ENCODE results near the gene EIF4H.
A peak's percentile ranks its signal among the peaks of the same experiment; 100 is the strongest.
"Not testable (repeated sequence)": the region's sequence is repeated elsewhere in the genome, so short reads cannot be mapped to it uniquely, and the experiment has no call there.

Gene EIF4H

DNA sequence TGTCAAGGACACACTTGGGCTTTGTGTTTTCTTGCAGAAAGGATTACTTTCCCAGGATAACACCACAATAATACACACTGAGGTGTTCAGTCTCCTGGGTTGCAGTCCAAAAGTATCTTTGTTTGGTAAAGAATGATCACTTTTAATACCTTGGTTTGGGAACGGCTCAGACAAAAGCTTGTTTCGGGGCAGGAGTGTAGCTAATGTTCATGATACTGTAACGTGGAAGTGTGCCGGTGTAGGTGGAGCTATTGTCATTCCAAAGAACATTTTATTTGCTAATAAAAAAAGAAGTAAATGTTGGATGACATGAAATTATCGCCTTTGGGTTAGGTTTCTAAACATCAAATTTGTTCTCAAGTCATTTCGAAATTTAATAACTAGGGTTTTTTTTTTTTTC lies 1.2 kb downstream of the EIF4H start:
- no peak for DNase-seq (ENCODE audit: low spot score)

DNA sequence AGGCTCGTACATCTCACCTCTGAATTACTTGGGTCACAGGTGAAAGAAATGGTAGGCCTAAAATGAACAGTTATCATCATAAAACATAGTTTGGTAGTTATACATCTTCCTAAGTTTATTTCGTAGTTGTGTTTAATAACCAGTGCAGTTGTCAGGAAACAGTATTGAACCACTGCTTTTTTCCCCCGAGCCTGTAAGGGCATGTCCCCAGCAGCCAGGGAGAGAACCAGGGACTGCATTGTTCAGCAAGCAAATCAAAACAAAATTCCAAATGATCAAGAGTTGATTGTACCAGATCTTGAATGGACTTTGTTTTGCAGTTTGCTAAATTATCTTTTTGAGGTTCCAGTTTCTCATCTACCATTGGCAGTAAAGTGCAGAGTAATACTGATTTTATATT lies 2.4 kb downstream of the EIF4H start:
- no peak for DNase-seq (ENCODE audit: low spot score)

DNA sequence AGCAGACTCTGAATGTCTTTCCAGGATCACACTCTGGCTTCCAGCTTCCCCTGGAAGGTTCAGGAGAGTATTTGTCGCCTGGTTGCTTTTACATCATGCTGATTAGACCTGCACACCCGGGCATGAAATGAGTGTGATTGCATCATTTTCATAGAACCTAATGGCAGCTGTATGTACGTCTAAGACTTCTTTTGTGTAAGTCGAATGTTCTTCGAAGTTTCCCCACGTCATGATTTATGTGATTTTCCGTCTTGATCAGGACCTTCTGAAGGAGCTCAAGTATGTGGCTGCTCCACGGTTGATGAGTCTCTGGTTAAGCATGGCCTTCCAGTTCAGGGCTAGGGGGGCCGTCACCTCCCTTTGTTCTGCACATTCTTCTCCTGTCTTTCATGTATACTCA lies 4.5 kb downstream of the EIF4H start:
- DNase-seq (ENCODE audit: low spot score): no peak

GRCh38 chr7:74179935-74180604 lies 5.9 kb downstream of the EIF4H start:
- DNase-seq (ENCODE audit: low spot score): no peak

GRCh38 chr7:74180866-74181265 lies 6.7 kb downstream of the EIF4H start:
- no peak for DNase-seq (ENCODE audit: low spot score)

- no peak for DNase-seq (ENCODE audit: low spot score)
These were observed 7.7 kb downstream of the EIF4H start for GRCh38 chr7:74181821-74182220.

- no peak for DNase-seq (ENCODE audit: low spot score)
These were observed 8.4 kb downstream of the EIF4H start for GRCh38 chr7:74182453-74183090.

DNA sequence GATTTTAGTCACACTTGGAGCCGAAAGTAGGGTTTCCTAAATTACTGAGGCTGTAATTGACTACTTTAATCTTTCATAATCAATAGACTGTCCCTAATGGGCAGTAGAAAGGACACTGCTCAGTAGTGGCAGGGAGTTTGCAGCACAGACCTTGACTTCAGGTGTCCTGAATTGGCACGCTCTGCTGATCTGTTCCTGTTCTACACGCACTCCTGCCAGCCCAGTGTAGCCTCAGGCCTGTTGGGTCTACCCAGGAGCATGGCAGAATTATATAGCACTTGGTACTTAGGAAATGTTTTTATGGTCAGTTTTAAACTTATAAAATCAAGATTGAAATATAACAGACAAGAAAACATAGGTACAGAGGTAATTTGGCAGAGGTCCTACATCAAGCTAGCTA lies 9.0 kb downstream of the EIF4H start:
- no peak for DNase-seq (ENCODE audit: low spot score)

DNA sequence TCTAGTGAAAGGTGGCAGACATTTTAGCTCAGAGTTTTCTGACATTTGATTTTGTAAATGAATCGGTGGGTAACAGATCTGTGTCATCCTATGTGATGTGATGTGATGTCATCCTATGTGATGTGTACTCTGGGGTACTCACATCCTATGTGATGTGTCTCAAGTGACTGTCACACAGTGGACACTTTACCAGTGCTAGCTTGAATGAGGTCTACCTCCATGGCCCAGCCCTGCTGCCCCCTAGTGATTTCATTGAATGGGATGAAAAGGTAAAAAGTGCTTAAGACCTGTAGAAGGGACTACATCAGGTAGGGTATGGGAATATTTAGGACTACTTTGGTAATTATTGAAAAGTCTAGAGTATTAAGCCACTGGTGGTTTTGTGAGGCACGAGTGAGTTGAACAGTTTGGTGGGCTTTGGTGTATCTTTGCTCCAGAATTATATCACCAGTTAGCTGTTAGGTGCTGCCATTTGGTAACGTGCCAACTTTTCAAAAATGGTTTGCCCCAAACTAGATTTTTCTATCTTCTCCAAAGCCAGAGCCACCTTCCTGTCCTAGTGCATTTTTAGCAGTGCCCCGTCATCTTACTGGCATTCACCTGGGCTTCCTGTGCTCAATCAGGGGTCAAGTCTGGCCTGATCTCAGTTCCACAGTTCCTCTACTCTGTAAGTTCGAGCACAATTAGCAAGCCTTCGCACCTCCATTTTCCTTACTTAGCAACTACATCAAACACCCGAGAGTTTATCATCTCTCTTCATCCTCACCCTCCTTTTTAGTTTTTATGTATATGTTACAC lies 9.7 kb downstream of the EIF4H start:
- DNase-seq (ENCODE audit: low spot score): peak; percentile 55

DNA sequence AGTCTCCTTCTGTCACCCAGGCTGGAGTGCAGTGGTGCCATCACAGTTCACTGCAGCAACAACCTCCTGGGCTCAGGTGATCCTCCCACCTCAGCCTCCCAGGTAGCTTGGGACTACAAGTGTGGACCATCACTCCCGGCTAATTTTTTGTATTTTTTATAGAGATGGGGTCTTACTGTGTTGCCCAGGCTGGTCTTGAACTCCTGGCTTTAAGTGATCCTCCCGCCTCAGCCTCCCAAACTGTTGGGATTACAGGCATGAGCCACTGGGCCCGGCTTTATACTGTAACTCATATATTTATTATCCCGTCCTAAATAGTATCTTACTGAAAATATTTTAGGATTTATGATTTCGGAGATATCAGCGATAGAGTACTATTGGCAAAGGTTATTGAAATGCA lies 10.9 kb downstream of the EIF4H start:
- no peak for DNase-seq (ENCODE audit: low spot score)

GRCh38 chr7:74185636-74186035 lies 11.5 kb downstream of the EIF4H start:
- DNase-seq (ENCODE audit: low spot score): no peak

- no peak for DNase-seq (ENCODE audit: low spot score)
These were observed 13.9 kb downstream of the EIF4H start for GRCh38 chr7:74187915-74188675.

GRCh38 chr7:74190259-74190658 lies 16.1 kb downstream of the EIF4H start:
- DNase-seq (ENCODE audit: low spot score): no peak

GRCh38 chr7:74191231-74191630 lies 17.1 kb downstream of the EIF4H start:
- no peak for DNase-seq (ENCODE audit: low spot score)

DNA sequence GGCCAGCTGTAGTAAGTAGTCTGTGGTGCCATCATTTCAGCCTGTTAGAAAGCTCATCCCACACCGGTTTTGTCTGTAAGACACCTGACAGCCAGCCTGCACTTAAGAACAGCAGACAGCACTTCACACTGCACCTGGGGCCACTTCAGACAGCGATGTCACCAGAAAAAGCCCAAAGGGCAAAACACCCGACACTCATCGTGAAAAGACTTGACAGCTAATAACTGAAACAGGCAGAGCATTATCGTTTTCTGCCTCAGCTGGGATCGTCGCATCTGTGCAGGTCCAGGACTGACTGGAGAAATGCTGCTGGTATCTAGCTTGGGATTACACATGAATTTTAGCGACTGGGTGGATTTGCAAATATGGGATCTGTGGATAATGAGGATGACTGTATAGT lies 18.9 kb downstream of the EIF4H start:
- DNase-seq (ENCODE audit: low spot score): no peak

DNA sequence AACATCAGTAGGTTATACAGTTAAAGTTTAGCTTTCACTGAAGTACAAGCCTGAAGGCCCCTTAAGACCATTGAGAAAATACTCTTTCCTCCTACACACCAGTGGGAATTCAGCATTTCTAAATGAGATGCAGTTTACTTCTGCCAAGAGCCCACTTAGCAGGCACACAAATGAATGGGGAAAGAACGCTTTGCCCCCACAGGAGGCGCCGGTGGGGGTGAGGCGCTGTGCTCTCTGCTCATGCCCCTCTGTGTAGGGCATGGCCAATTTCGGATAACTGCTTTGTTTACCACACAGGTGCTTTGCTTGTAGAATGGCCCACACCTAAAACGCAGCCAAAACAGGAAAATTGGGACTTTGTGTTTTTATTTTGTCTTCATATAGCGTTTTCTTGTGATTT lies 19.8 kb downstream of the EIF4H start:
- no peak for DNase-seq (ENCODE audit: low spot score)

DNA sequence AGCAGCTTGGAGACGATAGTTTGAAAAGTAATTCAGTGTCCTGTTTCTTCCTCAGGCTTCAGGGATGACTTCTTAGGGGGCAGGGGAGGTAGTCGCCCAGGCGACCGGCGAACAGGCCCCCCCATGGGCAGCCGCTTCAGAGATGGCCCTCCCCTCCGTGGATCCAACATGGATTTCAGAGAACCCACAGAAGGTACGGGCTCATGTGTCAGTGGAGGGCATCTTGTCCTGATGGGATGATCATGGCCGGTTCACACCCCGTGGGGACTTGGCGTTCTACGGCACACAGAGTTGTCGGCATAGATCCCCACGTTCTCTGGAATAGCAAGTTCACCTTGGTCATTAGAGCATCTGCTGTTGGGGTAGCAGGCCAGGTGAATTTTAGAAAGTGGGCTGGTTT lies 20.5 kb downstream of the EIF4H start:
- no peak for DNase-seq (ENCODE audit: low spot score)

DNA sequence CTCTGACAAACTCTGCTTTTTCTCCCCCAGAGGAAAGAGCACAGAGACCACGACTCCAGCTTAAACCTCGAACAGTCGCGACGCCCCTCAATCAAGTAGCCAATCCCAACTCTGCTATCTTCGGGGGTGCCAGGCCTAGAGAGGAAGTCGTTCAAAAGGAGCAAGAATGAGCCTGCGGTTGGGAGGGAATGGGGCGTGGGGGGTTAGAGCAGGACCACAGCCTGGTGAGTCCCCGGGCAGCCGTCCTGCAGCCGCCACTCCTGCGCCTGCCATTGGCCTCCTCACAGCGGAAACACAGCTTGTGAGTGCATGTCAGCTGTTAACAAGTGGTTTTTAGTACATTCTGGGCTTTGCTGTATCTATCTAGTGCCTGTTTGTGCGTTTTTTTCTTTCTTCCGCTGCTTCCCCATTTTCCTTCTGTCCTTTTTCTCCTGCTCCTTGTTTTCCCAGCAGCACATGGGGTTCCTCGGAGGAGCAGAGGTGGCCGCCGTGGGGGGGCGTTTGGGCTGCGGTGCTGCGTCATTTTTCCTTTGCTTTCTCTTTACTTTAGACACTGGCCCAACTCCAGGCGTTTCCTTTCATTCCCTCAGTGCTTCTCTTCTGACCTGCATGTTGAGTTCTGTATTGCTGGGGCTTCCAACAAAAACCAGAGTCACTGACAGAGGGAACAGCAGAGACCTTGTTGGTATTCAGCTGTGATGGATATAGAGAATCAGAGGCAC lies 21.1 kb downstream of the EIF4H start:
- not testable (repeated sequence) for DNase-seq (ENCODE audit: low spot score)

GRCh38 chr7:74195968-74196654 lies 22.0 kb downstream of the EIF4H start:
- not testable (repeated sequence) for DNase-seq (ENCODE audit: low spot score)

DNA sequence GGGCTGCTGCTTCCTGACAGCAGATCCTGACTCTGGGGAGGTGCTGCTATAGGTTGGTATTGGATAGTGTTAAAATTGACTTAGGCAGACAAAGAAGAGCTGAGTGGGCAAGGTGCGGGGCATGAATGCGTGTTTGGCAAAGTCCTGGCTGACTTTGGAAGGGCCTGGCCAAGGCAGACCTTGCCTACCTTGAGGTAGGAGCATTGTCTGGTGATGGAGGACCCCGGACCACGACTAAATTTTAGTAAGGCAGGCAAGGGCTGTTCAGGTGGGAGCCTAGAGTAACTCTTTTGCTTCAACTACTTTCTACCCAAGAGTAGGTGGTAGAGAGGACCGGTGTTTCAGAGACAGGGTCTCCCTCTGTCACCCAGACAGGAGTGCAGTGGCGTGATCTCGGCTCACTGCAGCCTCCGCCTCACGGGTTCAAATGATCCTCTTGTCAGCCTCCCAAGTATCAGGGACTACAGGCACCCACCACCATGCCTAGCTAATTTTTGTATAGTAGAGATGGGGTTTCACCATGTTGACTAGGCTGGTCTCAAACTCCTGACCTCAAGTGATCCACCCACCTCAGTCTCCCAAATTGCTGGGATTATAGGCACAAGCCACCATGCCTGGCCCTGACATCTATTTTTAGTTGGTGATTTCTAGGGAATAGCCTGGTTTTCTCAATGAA lies 23.4 kb downstream of the EIF4H start:
- no peak for DNase-seq (ENCODE audit: low spot score)
